GM18520 (cell line): ENCODE measurements around the gene ATP6V1A.

ENCODE experiments used
- ATAC-seq: cut with Tn5 transposase; IDR thresholded peaks from one replicate; pipeline ENCODE4 v1.9.1; 2021; ENCODE audit not compliant: unreplicated experiment

Gene ATP6V1A

GRCh38 chr3:113745756-113746547, 883 bp upstream of the ATP6V1A start, which contains the start of gene NAA50:
Gene NAA50 (minus strand): TSS chr3:113746249. CDS start chr3:113745949, 300 bp downstream.
- ATAC-seq, result peak; percentile 30

GRCh38 chr3:113747283-113748046, 630 bp downstream of the ATP6V1A start:
- ATAC-seq, result no peak

DNA sequence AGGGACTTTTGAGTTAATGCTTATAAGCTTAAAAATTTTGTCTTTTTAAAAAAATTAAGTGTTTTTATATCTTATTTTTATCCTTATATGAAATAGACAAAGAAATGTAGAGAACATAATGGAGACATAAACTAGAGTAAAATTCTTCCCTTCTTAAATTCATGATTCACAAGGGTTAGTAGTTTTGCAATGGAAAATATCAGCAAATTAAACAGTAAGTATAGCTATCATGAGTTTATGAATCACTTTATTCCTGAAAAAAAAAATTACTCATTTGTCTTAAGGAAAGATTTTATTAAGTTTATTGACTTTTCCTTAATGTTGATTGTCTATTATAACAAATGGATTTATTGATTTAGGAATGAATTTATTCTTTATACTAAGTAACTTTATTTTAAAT, 4.3 kb downstream of the ATP6V1A start:
- ATAC-seq, result no peak

- no peak for ATAC-seq
Observed at GRCh38 chr3:113753376-113753985, 6.6 kb downstream of the ATP6V1A start.

DNA sequence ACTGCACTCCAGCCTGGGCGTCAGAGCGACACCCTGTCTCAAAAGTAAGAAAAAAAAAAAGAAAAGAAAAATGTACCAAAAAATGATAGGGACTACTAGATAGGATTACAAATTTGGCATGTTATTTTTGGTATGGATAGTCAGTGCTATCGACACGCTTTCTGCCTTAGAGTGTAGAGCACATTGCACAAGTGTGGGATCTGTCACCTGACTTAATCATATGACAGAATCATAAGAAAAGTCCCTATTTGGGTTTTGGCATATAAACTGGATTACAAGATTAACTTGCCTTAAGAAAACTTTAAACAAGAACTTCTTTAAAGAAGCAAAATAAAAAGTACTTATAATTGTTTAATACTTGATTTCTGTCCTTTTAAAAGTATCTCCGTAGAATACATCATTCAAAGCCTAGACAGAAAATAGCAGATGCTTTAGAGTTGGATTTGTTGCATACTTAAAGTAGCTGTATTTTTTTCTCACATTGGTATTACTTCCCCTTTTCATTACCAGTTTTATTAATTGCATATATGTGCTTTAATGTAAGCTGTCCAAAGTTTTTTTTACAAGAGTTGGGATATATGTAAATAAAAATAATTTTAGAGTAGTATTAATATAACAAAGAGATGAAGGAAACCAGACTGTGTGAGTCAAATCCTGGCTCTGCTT, 7.8 kb downstream of the ATP6V1A start:
- ATAC-seq, result no peak

DNA sequence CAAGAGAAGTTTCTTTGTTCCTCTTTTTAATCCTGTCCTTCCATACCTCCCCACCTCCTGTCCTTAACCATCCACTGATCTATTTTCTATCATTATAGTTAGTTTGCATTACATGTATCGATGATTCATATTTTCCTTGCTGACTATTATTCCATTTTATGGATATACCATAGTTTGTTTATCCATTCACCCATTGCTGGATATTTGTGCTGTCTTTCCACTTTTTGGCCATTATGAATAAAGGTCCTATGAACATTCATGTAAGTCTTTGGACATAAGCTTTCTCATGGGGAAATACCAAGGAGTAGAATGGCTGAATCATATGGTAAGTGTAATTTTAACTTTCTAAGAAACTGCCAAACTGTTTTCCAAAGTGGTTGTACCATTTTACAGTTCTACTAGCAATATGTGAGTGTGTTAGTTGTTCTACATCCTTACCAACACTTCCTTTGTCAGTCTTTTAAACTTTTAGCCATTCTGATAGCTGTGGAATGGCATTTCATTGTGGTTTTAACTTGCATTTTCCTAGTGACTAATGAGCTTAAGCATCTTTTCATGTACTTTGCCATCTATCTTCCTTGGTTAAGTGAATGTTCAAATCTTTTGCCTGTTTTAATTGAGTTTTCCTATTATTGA, 11.7 kb downstream of the ATP6V1A start:
- ATAC-seq, result no peak

DNA sequence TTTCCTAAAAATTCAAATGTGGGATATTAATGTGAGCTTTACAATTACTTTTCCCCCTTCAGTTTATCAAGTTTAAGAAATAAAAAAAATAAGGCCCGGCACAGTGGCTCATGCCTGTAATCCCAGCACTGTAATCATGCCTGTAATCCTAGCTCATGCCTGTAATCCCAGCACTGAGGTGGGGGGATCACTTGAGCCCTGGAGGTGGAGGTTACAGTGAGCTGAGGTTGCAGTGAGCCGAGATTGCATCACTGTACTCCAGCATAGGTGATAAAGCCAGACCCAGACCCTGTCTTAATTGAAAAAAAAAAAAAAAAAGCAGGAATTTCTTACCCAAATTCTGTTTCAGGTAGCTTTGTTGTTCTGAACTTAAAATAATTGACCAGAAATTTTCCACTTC, 17.9 kb downstream of the ATP6V1A start:
- no peak for ATAC-seq

DNA sequence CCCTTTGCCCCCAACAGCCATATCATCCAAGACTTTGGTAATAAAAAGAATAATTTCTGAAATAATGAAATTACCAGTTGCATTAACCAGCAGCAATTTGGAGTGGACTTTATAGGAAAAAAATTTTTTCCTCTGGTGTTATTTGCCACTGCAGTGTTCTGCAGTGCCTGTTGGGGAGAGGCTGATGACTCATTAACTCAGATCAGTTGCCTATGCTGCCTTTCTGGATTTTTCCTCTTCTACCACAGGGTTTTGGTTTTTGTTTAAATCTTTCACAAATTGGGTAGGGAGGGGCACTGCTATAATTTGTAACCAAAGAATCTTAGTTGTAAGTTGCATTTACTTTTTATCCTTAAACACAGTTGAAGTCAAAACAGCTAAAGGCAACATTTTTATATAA, 22.7 kb downstream of the ATP6V1A start:
- no peak for ATAC-seq

DNA sequence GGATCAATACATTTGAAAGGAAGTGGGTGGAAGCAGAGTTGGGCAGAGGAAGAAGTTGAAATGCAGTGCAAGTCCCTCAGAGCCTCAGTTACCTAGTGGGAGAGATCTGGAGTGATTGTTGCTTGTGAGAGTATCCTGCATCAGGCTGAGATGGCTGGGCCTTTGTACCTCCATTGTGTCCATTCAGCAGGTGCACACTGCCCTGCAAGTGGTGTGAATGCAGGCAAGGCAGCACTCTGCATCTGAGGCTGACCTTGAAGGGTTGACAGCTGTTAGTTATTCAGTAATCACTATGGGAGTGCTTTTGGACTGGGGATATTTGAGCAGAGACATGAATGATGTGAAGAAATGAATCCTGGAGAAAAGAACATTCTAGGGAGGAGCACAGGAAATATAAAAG, 25.2 kb downstream of the ATP6V1A start:
- no peak for ATAC-seq

- no peak for ATAC-seq
Observed at GRCh38 chr3:113773381-113773780, 26.5 kb downstream of the ATP6V1A start.

- no peak for ATAC-seq
Observed at GRCh38 chr3:113775516-113775915, 28.7 kb downstream of the ATP6V1A start.

DNA sequence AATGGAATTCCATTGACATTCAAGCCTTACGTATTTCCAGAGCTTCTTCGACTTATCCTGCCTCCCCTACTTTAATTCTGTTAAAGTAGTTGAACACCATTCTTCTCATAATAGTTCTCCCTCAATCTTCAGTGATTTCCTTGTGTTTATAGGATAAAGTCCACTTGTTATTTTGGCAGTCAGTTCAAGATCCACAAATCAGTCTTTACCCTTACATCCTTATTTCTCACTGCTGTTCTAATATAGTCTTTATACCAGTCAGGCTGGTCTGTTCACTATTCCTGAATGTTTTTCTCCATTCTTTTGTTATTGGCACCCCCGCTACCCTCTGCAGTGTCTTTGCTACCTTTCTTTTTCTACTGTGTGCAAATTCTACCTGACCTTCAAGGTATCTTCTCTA, 29.7 kb downstream of the ATP6V1A start:
- no peak for ATAC-seq

DNA sequence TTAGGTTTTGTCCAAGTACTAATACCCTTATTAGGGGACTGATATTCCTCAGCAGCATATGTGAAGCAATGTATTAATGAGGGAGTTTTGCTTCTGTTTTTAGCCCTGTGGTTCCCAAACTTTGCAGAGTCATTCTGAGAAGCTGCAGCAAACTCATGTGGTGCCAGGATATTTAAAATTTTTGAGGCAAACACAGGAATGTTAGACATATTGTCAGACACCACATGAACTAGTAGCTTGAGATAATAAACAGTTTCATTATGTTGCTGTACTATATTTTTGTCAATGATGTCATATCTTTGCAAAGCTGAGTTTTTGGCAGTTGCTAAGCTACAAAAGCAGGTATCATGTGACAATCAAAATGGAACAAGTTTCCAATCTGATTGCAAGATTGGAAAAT, 36.6 kb downstream of the ATP6V1A start:
- peak; percentile 49 for ATAC-seq

DNA sequence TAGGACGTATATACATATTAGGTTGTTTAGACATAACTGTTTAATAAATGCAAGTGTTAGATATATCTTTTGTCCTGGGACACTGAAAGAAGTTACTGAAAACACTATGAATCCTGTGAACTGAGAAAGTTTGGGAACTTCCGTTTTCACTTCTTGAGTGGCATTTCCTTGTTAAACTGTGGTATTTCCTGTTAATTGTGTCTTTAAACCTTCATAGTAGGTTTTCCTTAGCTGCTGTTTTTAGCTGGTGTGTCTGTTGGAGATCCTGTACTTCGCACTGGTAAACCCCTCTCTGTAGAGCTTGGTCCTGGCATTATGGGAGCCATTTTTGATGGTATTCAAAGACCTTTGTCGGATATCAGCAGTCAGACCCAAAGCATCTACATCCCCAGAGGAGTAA, 37.1 kb downstream of the ATP6V1A start:
- ATAC-seq, result no peak

DNA sequence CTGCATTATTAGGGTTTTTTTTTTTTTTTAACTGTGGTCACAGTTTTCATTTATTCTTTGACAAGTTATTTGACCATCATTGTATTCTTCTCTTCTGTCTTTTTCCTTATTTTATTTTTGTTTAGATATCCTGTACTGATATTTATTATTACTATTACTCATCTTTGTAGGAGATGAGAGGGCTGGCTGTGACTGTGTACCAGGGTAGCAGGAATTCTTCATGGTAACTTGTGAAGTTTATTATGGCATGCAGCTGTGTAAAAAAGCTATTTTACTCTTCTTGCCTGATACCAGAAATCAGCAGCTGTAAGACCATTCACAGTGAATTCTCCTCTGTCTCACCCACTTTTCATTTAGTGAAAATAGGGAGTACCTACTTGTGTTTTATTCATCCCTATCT, 44.5 kb downstream of the ATP6V1A start:
- ATAC-seq, result no peak

GRCh38 chr3:113794526-113794925, 47.7 kb downstream of the ATP6V1A start:
- no peak for ATAC-seq

DNA sequence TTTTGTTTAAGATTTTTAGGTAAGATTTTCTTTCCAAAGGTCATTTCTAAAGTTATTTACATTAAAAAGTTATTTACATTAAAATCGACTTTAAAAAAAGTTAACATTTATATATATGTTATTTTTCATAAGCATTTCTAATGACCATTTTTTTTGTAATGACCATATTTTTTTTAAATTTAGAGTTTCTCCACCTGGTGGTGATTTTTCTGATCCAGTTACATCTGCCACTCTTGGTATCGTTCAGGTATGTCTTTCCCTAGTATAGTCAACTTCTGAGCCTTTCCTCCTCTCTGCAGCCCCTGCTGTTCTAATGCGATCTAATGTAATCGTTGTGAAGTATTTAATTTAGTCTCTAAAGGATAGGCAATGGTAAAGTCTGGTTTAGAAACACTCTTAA, 48.9 kb downstream of the ATP6V1A start:
- ATAC-seq, result no peak

DNA sequence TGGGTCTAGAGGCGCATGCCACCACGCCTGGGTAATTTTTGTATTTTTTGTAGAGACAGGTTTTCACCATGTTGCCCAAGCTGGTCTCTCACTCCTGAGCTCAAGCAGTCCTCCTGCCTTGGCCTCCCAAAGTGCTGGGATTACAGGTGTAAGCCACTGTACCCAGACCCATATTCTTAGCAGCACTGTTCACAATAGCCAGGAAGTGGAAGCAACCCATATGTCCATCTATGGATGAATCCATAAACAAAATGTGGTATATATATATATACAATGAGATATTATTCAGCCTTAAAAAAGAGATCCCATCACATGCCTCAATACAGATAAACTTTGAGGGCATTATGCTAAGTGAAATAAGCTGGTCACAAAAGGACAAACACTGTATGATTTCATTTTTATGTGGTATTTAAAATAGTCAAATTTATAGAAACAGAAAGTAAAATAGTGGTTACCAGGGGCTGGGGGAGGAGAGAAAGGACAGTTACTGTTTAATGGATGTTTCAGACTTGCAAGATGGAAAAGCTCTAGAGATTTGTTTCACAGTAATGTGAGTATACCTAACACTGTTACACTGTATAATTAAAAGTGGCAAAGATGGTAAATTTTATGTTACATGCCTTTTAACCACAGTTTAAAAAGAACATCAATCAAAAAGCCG, 56.1 kb downstream of the ATP6V1A start:
- ATAC-seq, result no peak

DNA sequence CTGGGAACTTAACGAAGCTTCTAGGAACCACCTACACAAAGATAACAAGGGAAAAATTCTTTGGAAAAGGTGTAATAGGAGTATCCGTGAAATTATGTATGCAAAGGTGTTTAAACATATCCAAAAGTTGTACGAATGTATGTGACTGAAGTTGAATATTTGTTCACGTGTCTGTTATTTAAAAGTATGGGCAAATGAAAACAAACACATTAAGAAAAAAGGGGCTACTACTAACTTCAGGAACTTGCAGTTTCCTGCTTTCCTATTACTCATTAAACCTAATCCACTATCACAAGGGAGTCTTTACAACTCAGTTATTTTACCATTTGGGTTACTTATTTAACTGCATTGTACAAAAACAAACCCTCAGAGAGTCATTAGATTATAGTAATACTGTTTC, 57.8 kb downstream of the ATP6V1A start:
- ATAC-seq, result no peak

GRCh38 chr3:113805249-113805648, 58.4 kb downstream of the ATP6V1A start:
- ATAC-seq, result no peak
